ENCODE measurements around the gene HSCB. TPM values are rescaled to one million over a fixed set of nuclear protein-coding genes. Genes with fewer than 3 reads are reported as not detected.

Gene HSCB
- total RNA-seq, 2 donors from 2014 or later = 17.7 to 22.4 TPM

GRCh38 chr22:28768701-28769393 lies 27.0 kb downstream of the HSCB start:
- Histone ChIP-seq H3K9me3 (ENCODE audit: control insufficient read depth, low read length) (no peaks in the 10 kb centered on the region), H3K4me1 (ENCODE audit: control insufficient read depth, insufficient read depth, low read length) (no peaks in the 10 kb centered on the region), H3K9ac (ENCODE audit: extremely low read depth, low read length, poor library complexity, severe bottlenecking) (no peak overlapping the region), H3K27ac (ENCODE audit: low read depth, low read length) (no peak overlapping the region), H3K27me3 (ENCODE audit: control insufficient read depth, insufficient read depth, low read length, poor library complexity, severe bottlenecking) (no peaks in the 10 kb centered on the region), H3K36me3 (ENCODE audit: control insufficient read depth, insufficient read depth, low read length) (no peaks in the 10 kb centered on the region), H3K4me3 (ENCODE audit: low read length) (no peak overlapping the region)
- Mint-ChIP-seq H3K9me3 (peaks cover 11% of the 10 kb centered on the region), H3K27ac (no peak overlapping the region), H3K4me3 (no peak overlapping the region), H3K36me3 (ENCODE audit: low read depth) (peaks cover 5% of the 10 kb centered on the region), H3K4me1 (peaks cover 4% of the 10 kb centered on the region), H3K27me3 (ENCODE audit: insufficient read depth) (no peaks in the 10 kb centered on the region)
- WGBS, 2 experiments (ENCODE audit: insufficient coverage in 1 of 2, insufficient read length in 1 of 2) = 90 to 98% methylated on average over 6 of the region's 6 CpGs
- TF ChIP-seq CTCF (conservative IDR thresholded peaks at IDR 0.05) = no peak
- no peak for DNase-seq

- Mint-ChIP-seq H3K4me3 (no peak overlapping the region), H3K9me3 (peaks cover 11% of the 10 kb centered on the region), H3K36me3 (ENCODE audit: low read depth) (peaks cover 8% of the 10 kb centered on the region), H3K27me3 (ENCODE audit: insufficient read depth) (no peaks in the 10 kb centered on the region), H3K4me1 (peaks cover 4% of the 10 kb centered on the region), H3K27ac (no peak overlapping the region)
- Histone ChIP-seq H3K27me3 (ENCODE audit: control insufficient read depth, insufficient read depth, low read length, poor library complexity, severe bottlenecking) (no peaks in the 10 kb centered on the region), H3K4me3 (ENCODE audit: low read length) (no peak overlapping the region), H3K4me1 (ENCODE audit: control insufficient read depth, insufficient read depth, low read length) (no peaks in the 10 kb centered on the region), H3K9ac (ENCODE audit: extremely low read depth, low read length, poor library complexity, severe bottlenecking) (no peak overlapping the region), H3K27ac (ENCODE audit: low read depth, low read length) (no peak overlapping the region), H3K36me3 (ENCODE audit: control insufficient read depth, insufficient read depth, low read length) (peaks cover 2% of the 10 kb centered on the region), H3K9me3 (ENCODE audit: control insufficient read depth, low read length) (no peaks in the 10 kb centered on the region)
- no peak for TF ChIP-seq CTCF (conservative IDR thresholded peaks at IDR 0.05)
- DNase-seq = no peak
- WGBS, 2 experiments (ENCODE audit: insufficient coverage in 1 of 2, insufficient read length in 1 of 2) = 96 to 99% methylated on average over 12 to 14 of the region's 14 CpGs
Measured at GRCh38 chr22:28769394-28770085, 27.7 kb downstream of the HSCB start.

GRCh38 chr22:28771195-28771791 lies 29.5 kb downstream of the HSCB start:
- Histone ChIP-seq H3K9ac (ENCODE audit: extremely low read depth, low read length, poor library complexity, severe bottlenecking) (no peak overlapping the region), H3K27me3 (ENCODE audit: control insufficient read depth, insufficient read depth, low read length, poor library complexity, severe bottlenecking) (no peaks in the 10 kb centered on the region), H3K4me3 (ENCODE audit: low read length) (no peak overlapping the region), H3K9me3 (ENCODE audit: control insufficient read depth, low read length) (no peaks in the 10 kb centered on the region), H3K36me3 (ENCODE audit: control insufficient read depth, insufficient read depth, low read length) (peaks cover 18% of the 10 kb centered on the region), H3K27ac (ENCODE audit: low read depth, low read length) (no peak overlapping the region), H3K4me1 (ENCODE audit: control insufficient read depth, insufficient read depth, low read length) (no peaks in the 10 kb centered on the region)
- H3K4me3 Mint-ChIP-seq = no peak overlapping the region
- no peak overlapping the region for H3K27ac Mint-ChIP-seq
- no peak for TF ChIP-seq CTCF (conservative IDR thresholded peaks at IDR 0.05)
- peaks cover 22% of the 10 kb centered on the region for H3K36me3 Mint-ChIP-seq (ENCODE audit: low read depth)
- H3K27me3 Mint-ChIP-seq (ENCODE audit: insufficient read depth) = no peaks in the 10 kb centered on the region
- H3K9me3 Mint-ChIP-seq = peaks cover 11% of the 10 kb centered on the region
- DNase-seq = no peak
- WGBS, 2 experiments (ENCODE audit: insufficient coverage in 1 of 2, insufficient read length in 1 of 2) = 83 to 90% methylated on average over 1 to 5 of the region's 5 CpGs
- H3K4me1 Mint-ChIP-seq = peaks cover 4% of the 10 kb centered on the region

Measured in endodermal cell (in vitro differentiated cells).